ENCODE data around the gene CHIT1. TPM values are rescaled to one million over a fixed set of nuclear protein-coding genes. Genes with fewer than 3 reads are reported as not detected.

Gene CHIT1
- total and polyA plus RNA-seq, 4 donors, result 0.55 to 3.3 (median 0.74) TPM

DNA sequence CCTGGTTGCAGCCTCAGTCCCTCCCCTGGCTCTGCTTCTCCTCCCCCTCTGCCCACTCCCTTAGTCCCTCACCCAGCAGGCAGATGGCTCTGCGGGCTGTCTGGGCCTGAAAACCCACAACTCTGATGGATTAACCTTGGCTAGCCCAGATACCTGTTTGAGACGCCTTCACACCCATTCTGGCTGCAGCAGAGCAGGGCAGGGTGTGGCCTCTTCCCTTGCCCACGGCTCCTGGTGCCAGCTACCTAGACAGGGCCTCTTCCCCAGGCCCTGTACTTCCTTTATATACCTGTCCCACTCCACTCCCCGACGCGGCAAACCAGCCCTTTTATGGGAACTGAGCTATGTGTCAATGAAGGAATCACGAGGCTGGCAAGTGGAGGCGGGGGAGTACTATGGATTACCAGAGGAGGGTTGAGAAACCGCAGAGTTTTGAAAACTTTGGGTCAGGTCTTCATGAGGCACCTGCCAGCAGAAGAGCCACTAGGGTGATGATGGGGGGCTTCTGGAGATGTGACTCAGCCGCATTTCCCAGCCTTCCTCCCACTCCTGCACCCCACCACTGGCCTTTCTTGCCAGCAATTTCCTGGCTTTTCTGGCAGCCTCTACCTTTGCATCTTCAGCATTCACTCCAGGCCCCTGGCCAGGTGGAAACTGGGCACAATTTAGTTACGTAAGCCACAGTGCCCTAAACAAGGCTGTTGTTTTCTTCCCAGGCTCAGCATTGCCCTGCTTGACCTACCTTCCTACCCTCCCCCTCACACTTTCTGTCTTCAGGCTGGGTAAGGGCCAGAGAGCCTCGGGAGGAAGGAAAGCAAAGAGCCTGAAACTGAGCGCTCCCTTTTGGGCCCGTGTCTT, 42.8 kb downstream of the CHIT1 start, which contains the start of gene CHI3L1:
Gene CHI3L1 (minus strand): TSS at position 259 of the 858 bp plus-strand sequence. CDS start 81 bp downstream, at position 178.
- Histone ChIP-seq H3K4me1 (ENCODE audit: control insufficient read depth, insufficient read depth, low read length) (peaks cover 42% of the 10 kb centered on the region), H3K27ac (ENCODE audit: low read depth, low read length) (peak within 1 kb of the TSS; percentile 70), H3K4me3 (ENCODE audit: low read depth, low read length) (no peak within 1 kb of the TSS), H3K36me3 (ENCODE audit: control insufficient read depth, insufficient read depth, low read length) (no peaks in the 10 kb centered on the region), H3K9me3 (ENCODE audit: control insufficient read depth, insufficient read depth, low read length) (no peaks in the 10 kb centered on the region), H3K27me3 (ENCODE audit: control insufficient read depth, insufficient read depth, low read length) (no peaks in the 10 kb centered on the region)
- DNase-seq (ENCODE audit: low read depth in 4 of 6, low spot score in 6 of 6), result peak in 1 of 6 donors; percentile 32
- WGBS (ENCODE audit: insufficient coverage), result 63% methylated on average over 5 of the region's 14 CpGs

GRCh38 chr1:203186091-203186445, 43.4 kb downstream of the CHIT1 start:
- 80% methylated on average over 3 of the region's 5 CpGs for WGBS (ENCODE audit: insufficient coverage)

GRCh38 chr1:203185585-203185984, 43.9 kb downstream of the CHIT1 start:
- H3K27ac ChIP-seq (ENCODE audit: low read depth, low read length), result no peak overlapping the region
- WGBS (ENCODE audit: insufficient coverage), result 58% methylated on average over 3 of the region's 4 CpGs
- DNase-seq (ENCODE audit: low read depth in 4 of 6, low spot score in 6 of 6), result no peak
- H3K4me3 ChIP-seq (ENCODE audit: low read depth, low read length), result no peak overlapping the region
- H3K9me3 ChIP-seq (ENCODE audit: control insufficient read depth, insufficient read depth, low read length), result no peaks in the 10 kb centered on the region
- no peaks in the 10 kb centered on the region for H3K36me3 ChIP-seq (ENCODE audit: control insufficient read depth, insufficient read depth, low read length)
- peaks cover 44% of the 10 kb centered on the region for H3K4me1 ChIP-seq (ENCODE audit: control insufficient read depth, insufficient read depth, low read length)
- H3K27me3 ChIP-seq (ENCODE audit: control insufficient read depth, insufficient read depth, low read length), result no peaks in the 10 kb centered on the region

More at GRCh38 chr1:203186091-203186445, 43.4 kb downstream of the CHIT1 start:
- no peaks in the 10 kb centered on the region for H3K36me3 ChIP-seq (ENCODE audit: control insufficient read depth, insufficient read depth, low read length)
- H3K4me3 ChIP-seq (ENCODE audit: low read depth, low read length), result no peak overlapping the region
- no peaks in the 10 kb centered on the region for H3K27me3 ChIP-seq (ENCODE audit: control insufficient read depth, insufficient read depth, low read length)
- no peak overlapping the region for H3K27ac ChIP-seq (ENCODE audit: low read depth, low read length)
- H3K9me3 ChIP-seq (ENCODE audit: control insufficient read depth, insufficient read depth, low read length), result no peaks in the 10 kb centered on the region
- H3K4me1 ChIP-seq (ENCODE audit: control insufficient read depth, insufficient read depth, low read length), result peaks cover 44% of the 10 kb centered on the region
- no peak for DNase-seq (ENCODE audit: low read depth in 4 of 6, low spot score in 6 of 6)

DNA sequence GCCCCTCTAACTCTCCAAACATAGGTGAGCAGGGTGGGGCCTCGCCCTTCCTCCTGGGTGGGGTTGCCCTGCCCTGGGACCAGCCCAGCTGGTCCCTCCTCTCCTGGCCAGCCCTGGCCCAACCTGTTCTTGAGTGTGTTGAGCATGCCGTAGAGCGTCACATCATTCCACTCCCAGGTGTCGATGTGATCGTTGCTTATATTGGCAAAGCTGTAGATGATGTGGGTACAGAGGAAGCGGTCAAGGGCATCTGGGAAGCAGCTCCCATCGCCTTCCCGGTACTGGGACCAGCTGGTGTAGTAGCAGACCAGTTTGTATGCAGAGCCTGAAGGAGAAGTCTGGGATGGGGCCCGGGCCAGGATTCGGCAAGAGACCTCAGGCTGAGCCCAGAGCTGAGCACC, 44.4 kb downstream of the CHIT1 start:
- no peak for DNase-seq (ENCODE audit: low read depth in 4 of 6, low spot score in 6 of 6)
- Histone ChIP-seq H3K4me1 (ENCODE audit: control insufficient read depth, insufficient read depth, low read length) (peaks cover 44% of the 10 kb centered on the region), H3K27ac (ENCODE audit: low read depth, low read length) (no peak overlapping the region), H3K4me3 (ENCODE audit: low read depth, low read length) (no peak overlapping the region), H3K27me3 (ENCODE audit: control insufficient read depth, insufficient read depth, low read length) (no peaks in the 10 kb centered on the region), H3K36me3 (ENCODE audit: control insufficient read depth, insufficient read depth, low read length) (no peaks in the 10 kb centered on the region), H3K9me3 (ENCODE audit: control insufficient read depth, insufficient read depth, low read length) (no peaks in the 10 kb centered on the region)
- WGBS (ENCODE audit: insufficient coverage), result 89% methylated on average over 8 of the region's 10 CpGs

GRCh38 chr1:203184467-203184866, 45.0 kb downstream of the CHIT1 start:
- 93% methylated on average over 3 of the region's 4 CpGs for WGBS (ENCODE audit: insufficient coverage)
- DNase-seq (ENCODE audit: low read depth in 4 of 6, low spot score in 6 of 6), result no peak
- Histone ChIP-seq H3K9me3 (ENCODE audit: control insufficient read depth, insufficient read depth, low read length) (no peaks in the 10 kb centered on the region), H3K4me3 (ENCODE audit: low read depth, low read length) (no peak overlapping the region), H3K36me3 (ENCODE audit: control insufficient read depth, insufficient read depth, low read length) (no peaks in the 10 kb centered on the region), H3K27ac (ENCODE audit: low read depth, low read length) (no peak overlapping the region), H3K27me3 (ENCODE audit: control insufficient read depth, insufficient read depth, low read length) (no peaks in the 10 kb centered on the region), H3K4me1 (ENCODE audit: control insufficient read depth, insufficient read depth, low read length) (peaks cover 41% of the 10 kb centered on the region)

DNA sequence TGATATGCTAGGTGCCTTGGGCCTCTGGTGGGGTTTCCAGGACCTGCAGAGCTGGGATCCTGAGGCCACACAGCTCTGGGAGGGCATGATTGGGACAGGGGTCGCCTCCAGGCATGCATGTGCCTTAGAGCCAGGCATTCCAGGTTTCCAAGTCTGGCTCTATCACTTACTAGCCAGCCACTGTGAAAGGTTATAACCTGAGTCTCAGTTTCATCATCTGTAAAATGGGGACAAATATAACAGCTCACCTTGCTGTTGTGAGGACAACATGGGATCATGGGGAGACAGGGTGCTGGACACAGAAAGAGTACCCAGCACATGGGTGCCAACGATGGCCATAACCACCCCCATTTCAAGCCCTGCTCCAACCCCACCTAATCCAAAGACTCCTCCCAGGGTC, 45.6 kb downstream of the CHIT1 start:
- Histone ChIP-seq H3K4me3 (ENCODE audit: low read depth, low read length) (no peak overlapping the region), H3K4me1 (ENCODE audit: control insufficient read depth, insufficient read depth, low read length) (peaks cover 41% of the 10 kb centered on the region), H3K36me3 (ENCODE audit: control insufficient read depth, insufficient read depth, low read length) (no peaks in the 10 kb centered on the region), H3K27ac (ENCODE audit: low read depth, low read length) (no peak overlapping the region), H3K27me3 (ENCODE audit: control insufficient read depth, insufficient read depth, low read length) (no peaks in the 10 kb centered on the region), H3K9me3 (ENCODE audit: control insufficient read depth, insufficient read depth, low read length) (no peaks in the 10 kb centered on the region)
- 71% methylated on average over 1 of the region's 2 CpGs for WGBS (ENCODE audit: insufficient coverage)
- DNase-seq (ENCODE audit: low read depth in 4 of 6, low spot score in 6 of 6), result no peak

GRCh38 chr1:203182387-203182953, 47.0 kb downstream of the CHIT1 start:
- no peak overlapping the region for H3K27ac ChIP-seq (ENCODE audit: low read depth, low read length)
- H3K36me3 ChIP-seq (ENCODE audit: control insufficient read depth, insufficient read depth, low read length), result no peaks in the 10 kb centered on the region
- no peaks in the 10 kb centered on the region for H3K27me3 ChIP-seq (ENCODE audit: control insufficient read depth, insufficient read depth, low read length)
- no peak for DNase-seq (ENCODE audit: low read depth in 4 of 6, low spot score in 6 of 6)
- WGBS (ENCODE audit: insufficient coverage), result 81% methylated on average over 4 of the region's 7 CpGs
- H3K4me3 ChIP-seq (ENCODE audit: low read depth, low read length), result no peak overlapping the region
- peaks cover 42% of the 10 kb centered on the region for H3K4me1 ChIP-seq (ENCODE audit: control insufficient read depth, insufficient read depth, low read length)
- no peaks in the 10 kb centered on the region for H3K9me3 ChIP-seq (ENCODE audit: control insufficient read depth, insufficient read depth, low read length)

DNA sequence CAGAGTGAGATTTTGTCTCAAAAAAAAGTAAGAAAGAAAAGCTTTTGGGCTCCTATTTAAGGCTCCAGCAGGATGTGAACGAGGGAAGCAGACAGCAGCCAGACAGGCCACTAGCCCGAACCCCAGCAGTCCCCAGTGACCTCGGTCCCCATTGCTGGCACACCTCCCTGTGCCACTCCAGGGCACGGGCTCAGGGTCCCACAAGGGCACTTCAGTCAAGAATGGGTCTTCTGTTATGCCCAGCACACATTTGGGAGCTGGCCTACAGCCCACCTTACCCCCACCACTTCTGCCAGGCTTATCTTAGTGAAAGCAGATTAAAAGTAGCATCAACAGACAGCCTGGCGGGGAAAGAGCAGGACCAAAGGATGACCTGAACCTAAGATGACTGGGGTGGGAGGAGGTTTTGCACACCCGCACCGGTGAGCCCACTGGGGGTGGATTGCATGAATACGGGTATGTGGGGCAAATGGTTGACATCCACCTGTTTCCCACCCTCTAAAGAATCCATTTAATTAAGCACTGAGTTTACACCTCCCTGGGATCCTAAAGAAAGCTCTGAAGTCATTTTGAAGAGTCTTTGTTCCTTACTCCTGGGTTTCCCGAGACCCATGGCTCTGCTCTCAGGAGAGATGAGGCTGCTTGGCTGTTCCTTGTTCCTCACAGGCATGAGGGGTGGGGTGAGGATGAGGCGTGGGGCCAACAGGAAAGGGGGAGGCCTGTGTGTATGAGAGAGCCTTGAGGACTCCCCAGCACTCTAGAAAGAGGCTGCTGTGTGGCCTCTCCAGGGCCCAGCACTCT, 47.7 kb downstream of the CHIT1 start:
- H3K27me3 ChIP-seq (ENCODE audit: control insufficient read depth, insufficient read depth, low read length), result no peaks in the 10 kb centered on the region
- no peak for DNase-seq (ENCODE audit: low read depth in 4 of 6, low spot score in 6 of 6)
- WGBS (ENCODE audit: insufficient coverage), result 44% methylated on average over 6 of the region's 10 CpGs
- no peaks in the 10 kb centered on the region for H3K36me3 ChIP-seq (ENCODE audit: control insufficient read depth, insufficient read depth, low read length)
- no peak overlapping the region for H3K27ac ChIP-seq (ENCODE audit: low read depth, low read length)
- H3K4me3 ChIP-seq (ENCODE audit: low read depth, low read length), result no peak overlapping the region
- no peaks in the 10 kb centered on the region for H3K9me3 ChIP-seq (ENCODE audit: control insufficient read depth, insufficient read depth, low read length)
- H3K4me1 ChIP-seq (ENCODE audit: control insufficient read depth, insufficient read depth, low read length), result peaks cover 40% of the 10 kb centered on the region

GRCh38 chr1:203180611-203181330, 48.7 kb downstream of the CHIT1 start:
- H3K27ac ChIP-seq (ENCODE audit: low read depth, low read length), result no peak overlapping the region
- H3K27me3 ChIP-seq (ENCODE audit: control insufficient read depth, insufficient read depth, low read length), result no peaks in the 10 kb centered on the region
- H3K9me3 ChIP-seq (ENCODE audit: control insufficient read depth, insufficient read depth, low read length), result no peaks in the 10 kb centered on the region
- no peaks in the 10 kb centered on the region for H3K36me3 ChIP-seq (ENCODE audit: control insufficient read depth, insufficient read depth, low read length)
- H3K4me1 ChIP-seq (ENCODE audit: control insufficient read depth, insufficient read depth, low read length), result peaks cover 30% of the 10 kb centered on the region
- WGBS (ENCODE audit: insufficient coverage), result 91% methylated on average over 8 of the region's 11 CpGs
- no peak for DNase-seq (ENCODE audit: low read depth in 4 of 6, low spot score in 6 of 6)
- H3K4me3 ChIP-seq (ENCODE audit: low read depth, low read length), result no peak overlapping the region
